Renal cortex interstitium (tissue), 15 donors: ENCODE results near the gene KRT5. TPM values are rescaled to one million over a fixed set of nuclear protein-coding genes. Genes with fewer than 3 reads are reported as not detected.

ENCODE experiments used
- DNase-seq, 11 donors: peaks; one replicate each; pipeline ENCODE4 v3.0.0-alpha.2; 2013; ENCODE audit warnings: low read depth in 9 of 11, low spot score in 4 of 11; ENCODE audit errors: extremely low read depth in 1 of 11
- long read RNA-seq, 16 experiments: transcript quantifications; one replicate each; lab custom pipeline, GENCODE V29; 2026
- polyA plus RNA-seq, 3 donors: library from polyadenylated mRNA; unstranded; fragments of 120-200 nt; gene quantifications; one replicate each; pipeline ENCODE4 v1.2.1, GENCODE V29; 2013; ENCODE audit not compliant: insufficient read length in 3 of 3

Gene KRT5
- under 1 TPM; 0.24 to 0.33 (median 0.27) TPM for polyA plus RNA-seq
- long read RNA-seq, donor 1, result 0 reads
- long read RNA-seq, donor 2, partial matches to known transcripts, result 0 of 1 reads
- long read RNA-seq, donor 2, other reads (novel, unspliced or antisense), result 0 of 1 reads
- long read RNA-seq, donor 3, result 0 reads
- long read RNA-seq, donor 4, result 0 reads
- long read RNA-seq, donor 5, result 0 reads
- long read RNA-seq, donor 6, partial matches to known transcripts, result 0 of 1 reads
- long read RNA-seq, donor 6, other reads (novel, unspliced or antisense), result 0 of 1 reads
- long read RNA-seq, donor 7, result 0 reads
- long read RNA-seq, donor 8, result 0 reads
- long read RNA-seq, donor 9, result 0 reads
- long read RNA-seq, donor 10, result 0 reads
- long read RNA-seq, donor 11, result 0 reads
- long read RNA-seq, donor 12, partial matches to known transcripts, result 0 of 1 reads
- long read RNA-seq, donor 12, other reads (novel, unspliced or antisense), result 0 of 1 reads
- long read RNA-seq, donor 13, result 0 reads
- long read RNA-seq, donor 14, result 0 reads
- long read RNA-seq, donor 15, result 0 reads
- long read RNA-seq, donor 16, result 0 reads

DNA sequence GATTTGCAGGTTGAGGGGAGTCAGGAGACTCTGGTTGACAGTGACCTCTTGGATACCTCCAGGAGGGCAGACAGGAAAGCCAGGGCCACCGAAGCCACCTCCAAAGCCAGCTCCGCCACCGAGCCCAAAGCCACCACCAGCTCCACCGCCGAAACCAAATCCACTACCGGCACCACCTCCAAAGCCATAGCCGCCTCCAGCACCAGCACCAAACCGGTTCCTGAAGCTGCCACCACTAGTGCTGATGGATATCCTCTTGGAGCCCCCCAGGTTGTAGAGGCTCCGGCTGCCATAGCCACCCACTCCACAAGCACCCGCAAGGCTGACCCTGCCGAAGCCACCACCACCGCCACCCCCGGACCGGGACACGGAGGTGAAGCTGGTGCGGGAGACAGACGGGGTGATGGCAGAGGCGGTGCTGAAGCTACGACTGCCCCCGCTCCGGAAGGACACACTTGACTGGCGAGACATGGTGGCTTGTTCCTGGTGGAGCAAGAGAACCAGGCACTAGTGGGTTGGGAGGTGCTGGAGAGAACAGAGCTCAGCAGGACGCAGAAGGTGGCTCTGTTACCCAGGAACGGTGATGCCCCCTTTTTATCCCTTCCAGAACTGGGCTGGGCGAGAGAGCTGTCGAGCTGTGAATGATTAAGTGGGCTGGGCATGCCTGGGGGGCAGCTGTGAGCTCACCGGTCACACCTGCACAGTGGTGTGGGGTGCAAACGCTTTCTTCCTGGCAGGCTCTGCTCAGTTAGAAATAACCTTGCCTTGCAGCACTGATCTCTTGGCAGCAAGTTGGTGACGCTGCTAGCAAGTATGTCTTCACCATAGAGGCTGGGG, at the start of gene KRT5:
Gene KRT5 (minus strand): TSS at position 569 of the 837 bp plus-strand sequence. CDS start 98 bp downstream, at position 471.
- DNase-seq, result no peak

DNA sequence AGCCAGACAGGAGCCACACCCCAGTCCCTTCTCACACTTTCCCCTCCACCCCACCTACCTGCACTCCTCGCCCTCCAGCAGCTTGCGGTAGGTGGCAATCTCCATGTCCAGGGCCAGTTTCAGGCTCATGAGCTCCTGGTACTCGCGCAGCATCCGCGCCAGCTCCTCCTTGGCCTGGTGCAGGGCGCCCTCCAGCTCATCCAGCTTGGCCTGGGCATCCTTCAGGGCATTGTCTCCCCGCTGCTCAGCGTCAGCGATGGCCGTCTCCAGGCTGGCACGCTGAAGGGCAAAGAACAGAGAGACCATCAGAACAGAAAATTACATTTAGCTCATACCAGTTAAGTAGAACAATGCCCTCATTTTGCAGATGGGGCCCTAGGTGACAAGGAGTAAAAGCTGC, 47.9 kb upstream of the KRT5 start:
- no peak for DNase-seq

DNA sequence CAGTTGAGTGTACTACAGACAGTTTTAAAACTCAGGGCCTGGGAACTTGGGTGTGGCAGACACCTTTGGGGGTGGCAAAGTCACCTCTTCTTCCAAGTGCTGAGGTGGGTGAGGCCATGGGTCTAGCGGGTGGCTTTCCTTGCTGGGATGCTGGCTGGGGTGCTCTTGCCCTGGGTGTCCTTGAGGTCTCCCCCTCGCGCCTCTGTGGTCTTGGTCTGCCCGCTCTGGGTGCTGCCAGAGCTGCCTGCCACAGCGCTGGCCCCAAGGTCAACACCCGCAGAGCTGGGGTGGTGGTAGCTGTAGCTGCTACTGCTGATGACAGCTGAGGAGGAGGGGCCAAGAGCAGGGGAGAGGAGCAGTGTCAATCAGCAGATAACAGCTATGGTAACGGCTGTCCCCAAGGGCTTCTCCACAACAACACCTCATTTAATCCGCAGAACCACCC, 46.7 kb upstream of the KRT5 start:
- no peak for DNase-seq

DNA sequence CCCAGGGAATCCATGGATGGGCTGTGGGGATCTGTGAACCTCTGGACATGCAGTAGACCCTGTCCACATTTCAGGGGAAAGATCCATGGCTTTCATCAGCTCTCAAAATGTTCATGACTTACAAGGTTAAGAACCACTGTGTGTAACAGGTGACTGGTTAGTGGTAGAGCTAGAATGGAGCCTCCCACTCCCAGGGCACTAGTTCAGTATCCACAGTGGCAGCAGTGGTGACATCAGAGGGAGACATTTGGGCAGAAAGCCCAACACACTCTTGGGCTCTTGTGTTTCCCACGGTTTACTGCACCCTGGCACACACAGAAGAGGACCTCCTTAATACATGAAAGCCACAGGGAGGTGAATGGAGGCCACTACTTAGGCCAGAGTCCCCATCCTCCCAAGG, 44.4 kb upstream of the KRT5 start:
- no peak for DNase-seq

DNA sequence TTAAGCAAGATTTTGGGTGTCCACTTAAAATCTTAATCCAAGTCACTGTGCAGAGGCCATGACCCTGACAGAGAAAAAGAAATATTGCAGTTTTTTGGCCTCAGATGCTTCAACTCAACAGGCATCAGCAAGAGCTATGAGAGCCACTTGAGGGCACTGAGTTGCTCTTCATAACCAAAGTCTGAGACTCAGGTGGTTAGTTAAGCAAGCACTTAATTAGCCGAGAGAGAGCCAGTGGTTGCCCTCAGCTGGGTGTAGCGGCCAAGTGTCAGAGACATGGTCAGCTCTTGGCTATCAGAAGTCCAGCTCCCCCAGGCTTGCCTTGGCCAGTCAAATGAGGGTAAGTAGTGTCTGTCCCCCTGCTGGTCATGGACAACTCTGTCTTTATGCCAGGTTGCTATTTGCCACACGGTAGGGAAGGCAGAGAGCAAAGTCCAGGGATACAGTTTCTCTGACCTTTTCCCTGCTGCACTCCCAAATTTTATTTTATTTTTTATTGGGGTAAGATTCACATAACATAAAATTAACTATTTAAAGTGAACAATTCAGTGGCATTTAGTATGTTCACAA, 41.8 kb upstream of the KRT5 start:
- DNase-seq, result no peak

DNA sequence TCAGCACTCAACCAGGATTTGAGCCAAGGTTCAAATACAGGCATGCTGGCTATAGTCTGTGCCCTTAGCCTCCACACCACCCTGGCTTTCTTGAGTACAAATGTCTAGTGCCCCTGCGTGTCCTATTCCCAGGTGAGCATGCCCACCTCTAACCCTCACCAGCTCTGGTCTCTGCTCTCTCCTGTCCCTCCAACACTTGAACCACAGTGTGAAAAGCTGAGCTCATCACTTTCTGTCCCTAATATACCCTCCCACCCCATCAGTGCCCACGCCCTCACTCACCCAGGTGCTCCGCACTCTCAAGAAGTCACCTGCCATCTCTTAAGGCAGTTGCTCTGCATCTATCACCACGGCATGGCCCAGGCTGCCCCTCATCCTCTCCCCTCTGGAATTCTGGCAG, 39.8 kb upstream of the KRT5 start:
- DNase-seq, result no peak

DNA sequence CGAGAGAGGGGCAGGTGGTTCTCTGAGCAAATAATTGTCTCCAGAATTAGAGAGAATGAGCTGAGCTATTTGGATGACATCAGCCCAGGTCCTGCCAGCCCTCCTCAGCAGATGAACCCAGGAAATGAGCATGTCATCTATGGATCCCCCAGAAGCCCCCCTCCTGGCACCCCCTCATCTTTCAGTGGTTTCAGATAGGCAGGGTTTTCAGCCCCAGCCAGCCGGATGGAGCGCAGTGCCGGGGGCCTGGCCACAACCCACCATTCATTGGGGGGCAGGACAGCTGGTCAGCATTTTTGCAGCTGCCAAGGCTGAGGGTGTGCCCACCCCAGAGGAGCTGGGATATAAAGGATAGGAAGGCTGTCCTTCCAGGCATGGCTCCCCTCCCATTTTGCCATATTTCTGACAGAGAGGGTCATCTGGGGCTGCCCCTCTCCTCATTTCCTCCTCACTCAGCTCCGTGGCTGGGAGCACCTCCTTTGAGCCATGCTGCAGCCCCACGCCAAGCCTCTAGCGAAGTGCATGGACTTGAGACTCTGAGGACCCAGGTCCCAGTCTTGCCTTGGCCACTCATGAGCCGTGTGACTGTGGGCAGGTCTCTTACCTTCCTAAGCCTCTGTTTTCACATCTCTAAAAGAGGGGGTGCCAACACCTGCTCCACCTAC, 38.7 kb upstream of the KRT5 start:
- no peak for DNase-seq

DNA sequence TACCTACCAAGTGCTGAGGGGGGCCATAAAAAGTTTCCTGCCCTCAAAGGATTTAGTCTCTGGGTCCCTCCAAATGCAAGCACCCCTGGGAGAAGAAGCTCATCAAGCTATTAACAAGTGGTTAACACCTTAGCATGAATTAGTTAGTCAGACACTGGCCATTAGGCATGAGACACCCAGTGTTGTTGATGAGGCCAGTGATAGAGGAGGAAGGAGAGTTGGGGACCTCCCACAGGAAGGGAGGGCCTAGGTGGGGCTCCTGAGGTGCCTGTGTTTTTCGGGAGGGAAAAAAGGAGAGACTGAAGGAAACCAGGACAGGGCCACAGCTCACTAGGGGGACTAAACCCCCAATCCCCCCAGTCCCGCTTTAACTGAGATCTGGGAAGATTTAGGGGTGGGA, 37.3 kb upstream of the KRT5 start:
- DNase-seq, result no peak

DNA sequence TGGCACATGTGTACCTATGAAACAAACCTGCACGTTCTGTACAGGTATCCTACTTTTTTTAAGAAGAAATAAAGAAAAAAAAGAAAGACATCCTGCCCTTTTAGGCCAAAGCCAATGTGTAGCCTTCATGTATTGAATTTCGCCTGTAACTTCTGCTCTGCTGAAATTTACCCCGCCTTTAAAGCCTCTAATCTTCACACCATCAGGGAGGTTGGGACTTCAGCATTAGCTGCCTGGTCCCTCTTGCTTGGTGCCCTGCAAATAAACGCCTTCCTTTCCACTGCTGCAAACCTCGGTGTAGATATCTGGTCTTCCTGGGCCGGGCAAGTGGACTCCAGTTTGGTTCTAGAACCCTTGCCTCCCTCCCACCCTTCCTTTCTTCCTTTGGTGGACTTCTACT, 35.4 kb upstream of the KRT5 start:
- no peak for DNase-seq

DNA sequence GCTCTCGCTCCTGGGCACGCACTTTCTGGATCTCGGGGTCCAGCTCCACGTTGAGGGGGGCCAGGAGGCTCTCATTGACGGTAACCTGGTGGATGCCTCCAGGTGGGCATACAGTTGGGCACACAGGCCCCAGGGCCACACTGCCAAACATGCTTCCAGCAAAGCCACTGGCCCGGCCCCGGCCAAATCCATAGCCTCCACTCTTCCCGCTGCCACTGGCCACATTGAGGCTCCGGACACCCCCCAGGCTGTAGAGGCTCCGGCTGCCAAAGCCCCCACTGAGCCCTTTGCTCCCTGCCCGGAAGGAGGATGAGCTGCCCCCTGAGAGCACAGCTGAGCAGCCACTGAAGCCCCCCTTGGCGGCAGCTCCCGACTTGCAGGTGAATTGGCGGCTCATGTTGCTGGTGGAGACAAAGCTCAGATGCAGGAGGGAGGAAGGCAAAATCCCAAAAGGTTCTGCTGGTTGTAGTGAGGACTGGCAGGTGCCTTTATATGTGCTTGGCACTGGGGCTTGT, 32.5 kb upstream of the KRT5 start, which contains the start of gene KRT71:
Gene KRT71 (minus strand): TSS at position 465 of the 515 bp plus-strand sequence. CDS start 68 bp downstream, at position 397.
- DNase-seq, result no peak

DNA sequence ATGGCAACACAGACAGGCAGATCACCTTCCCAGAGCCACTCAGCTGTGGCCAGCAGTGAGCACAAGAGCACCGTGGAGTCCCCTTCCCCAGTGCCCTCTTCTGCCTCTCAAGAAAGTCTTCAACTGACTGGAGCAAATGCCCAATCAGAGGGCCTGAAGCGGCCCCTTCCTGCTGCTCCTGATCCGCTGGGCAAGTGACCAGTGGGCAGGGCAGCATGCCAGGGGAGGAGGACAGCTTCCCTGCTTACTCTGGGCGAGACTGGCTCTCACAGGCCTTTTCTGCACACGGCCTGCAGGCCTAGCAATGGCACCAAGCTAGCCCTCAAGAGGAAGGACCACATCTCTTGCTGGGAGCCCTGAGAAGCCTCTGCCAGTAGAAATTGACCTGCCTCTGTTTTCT, 31.9 kb upstream of the KRT5 start:
- DNase-seq, result no peak

DNA sequence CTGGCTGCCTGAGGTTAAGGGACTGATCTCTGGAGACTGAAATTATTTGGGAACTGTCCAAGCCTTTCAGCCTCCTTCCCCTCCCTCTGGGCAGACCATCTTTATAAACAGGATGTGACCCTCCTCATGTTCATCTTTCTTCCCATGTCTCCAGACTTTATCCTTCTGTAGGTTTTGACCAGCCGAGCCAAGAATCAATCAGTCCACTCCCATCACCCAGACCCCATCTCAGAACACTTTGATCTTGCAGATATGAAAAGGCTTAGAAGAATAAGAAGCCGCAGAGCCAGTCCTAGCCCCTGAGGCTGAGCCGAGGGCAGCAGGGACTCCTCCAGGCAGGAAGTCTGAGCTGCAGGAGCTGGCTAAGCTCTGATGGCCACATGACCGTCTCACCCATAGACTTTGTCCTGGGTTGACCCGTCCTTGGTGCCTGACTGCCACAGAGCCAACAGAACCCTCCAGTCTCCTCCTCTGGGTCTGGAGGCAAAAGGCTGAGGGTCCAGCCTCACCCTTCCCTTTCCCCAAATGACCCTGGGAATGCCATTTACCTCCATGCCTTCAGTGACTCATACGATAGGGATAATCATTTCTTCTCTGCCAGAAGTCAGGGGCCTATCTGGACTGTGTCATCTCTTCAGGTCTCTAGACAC, 31.1 kb upstream of the KRT5 start:
- DNase-seq, result peak in 1 of 11 donors; percentile 2

DNA sequence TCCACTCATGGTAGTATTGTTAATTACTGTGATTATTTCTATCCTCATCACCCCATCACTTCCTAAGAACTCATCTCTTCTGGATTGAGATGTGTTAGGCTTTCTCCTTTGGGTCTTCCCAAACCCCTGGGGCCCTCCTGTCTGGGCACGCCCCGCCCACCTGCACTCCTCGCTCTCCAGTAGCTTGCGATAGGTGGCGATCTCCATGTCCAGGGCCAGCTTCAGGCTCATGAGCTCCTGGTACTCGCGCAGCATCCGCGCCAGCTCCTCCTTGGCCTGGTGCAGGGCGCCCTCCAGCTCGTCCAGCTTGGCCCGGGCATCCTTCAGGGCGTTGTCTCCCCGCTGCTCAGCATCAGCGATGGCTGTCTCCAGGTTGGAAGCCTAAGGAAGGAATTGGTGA, 25.9 kb upstream of the KRT5 start:
- no peak for DNase-seq

DNA sequence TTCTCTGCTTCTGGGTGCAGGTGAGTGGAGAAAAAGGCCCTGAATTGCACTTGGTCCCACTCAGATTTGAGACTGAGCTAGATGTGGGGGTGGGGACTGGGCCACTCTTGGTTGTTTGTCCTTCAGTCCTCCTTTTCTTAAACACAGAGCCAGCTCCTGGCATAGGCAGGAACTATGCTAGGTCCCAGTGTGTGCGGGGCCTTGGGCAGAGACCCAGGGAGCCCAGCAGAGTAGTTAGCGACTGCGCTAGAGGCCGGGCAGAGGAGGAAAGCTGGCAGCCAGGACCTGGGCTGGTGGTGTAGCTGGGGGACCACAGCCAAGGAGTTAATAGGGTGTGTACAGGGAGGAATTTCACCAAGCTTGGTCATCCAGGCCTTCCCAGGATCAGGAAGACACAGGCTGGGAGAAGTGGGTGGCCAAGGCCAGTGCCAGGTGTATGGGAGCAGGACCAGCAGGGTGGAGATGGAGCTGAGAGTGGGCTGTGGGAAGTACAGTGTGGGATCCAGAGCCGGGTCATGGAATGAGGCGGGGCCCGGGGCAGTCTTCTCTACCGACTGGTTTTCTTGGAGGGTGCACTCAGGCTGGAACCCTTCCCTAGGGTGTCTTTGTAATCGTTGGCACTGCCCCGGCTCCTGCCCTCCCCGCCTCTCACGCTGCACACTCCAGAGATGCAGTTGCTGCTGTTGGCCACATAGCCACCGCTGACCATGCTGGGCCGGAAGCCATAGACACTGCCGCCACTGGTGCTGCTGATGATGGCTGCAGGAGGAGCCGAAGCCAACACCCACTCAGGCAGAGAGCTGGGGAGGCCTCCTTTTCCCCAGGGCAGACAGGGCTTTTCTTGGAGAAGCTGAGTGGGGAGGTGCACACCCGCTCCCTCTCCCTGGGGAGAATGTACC, 24.0 kb upstream of the KRT5 start:
- no peak for DNase-seq

DNA sequence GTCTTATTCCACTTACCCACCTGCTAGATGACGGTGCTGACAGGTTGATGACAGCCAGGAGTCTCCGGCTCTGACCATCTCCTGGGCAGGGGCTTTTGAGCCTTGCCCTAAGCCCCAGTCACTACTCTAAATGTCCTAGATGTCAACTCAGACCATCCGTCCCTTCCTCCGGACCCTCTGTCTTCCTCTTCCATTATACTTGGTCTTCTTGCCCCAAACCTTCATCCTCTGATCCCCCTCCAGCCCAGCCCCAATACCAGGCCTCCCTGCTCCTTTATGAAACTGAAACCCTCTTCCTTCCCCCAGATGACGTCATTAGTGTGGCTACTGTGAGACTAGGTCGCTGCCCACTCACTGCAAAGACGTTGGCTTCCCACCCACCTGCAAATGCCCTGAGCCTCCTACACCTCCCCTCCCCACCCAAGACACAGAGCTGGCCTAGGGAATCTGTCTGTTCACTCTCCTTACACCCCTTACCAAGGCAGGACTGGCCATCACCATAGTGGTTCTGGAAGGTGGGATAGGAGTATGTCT, 22.7 kb upstream of the KRT5 start:
- no peak for DNase-seq

DNA sequence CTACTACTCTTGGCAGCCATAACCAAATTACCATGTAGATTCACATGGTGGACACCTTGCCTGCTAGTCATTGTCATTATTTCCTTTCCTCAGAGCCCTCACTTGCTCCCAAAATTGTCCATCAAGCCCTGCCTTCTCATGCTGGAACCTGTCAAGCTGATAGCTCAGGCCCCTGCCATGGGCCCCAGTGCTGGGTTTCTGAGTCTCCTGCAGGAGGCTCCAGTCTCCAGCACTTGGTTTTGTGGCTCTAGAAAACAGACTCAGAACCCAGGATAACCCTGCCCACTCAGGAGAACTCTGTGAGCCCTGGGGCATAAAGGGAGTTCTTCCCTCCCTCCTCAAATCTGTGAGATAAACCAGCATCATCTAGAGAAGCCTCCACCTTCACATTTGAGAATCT, 22.0 kb upstream of the KRT5 start:
- no peak for DNase-seq

DNA sequence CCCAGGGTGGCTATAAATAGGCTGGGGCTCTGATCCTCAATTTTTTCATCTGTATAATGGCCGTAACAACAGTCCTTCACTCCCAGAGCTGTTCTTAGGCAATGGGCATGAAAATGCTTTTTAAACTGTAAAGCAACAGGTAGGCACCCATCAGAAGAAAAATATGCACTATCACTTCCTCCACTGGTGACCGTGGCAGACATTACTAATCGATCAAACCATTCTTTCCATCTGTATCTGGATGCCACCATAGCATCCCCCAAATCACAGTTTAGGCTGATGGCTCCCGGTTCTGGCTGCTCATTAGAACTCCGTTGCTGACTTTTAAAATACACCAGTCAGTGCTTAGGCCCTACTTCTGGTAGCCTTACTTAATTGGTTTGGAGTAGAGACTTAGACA, 21.5 kb upstream of the KRT5 start:
- DNase-seq, result no peak
